NT2/D1 (cell line): ENCODE data around the gene METRNL.

ENCODE experiments used
- YY1 ChIP-seq: IDR thresholded peaks from 2 replicates; pipeline ENCODE4 v1.6.1; 2011; ENCODE audit not compliant: insufficient read length, insufficient read depth
- ZNF274 ChIP-seq: IDR thresholded peaks from 2 replicates; pipeline ENCODE4 v1.6.1; 2011; ENCODE audit warnings: mild to moderate bottlenecking, low read depth, low read length

DNA sequence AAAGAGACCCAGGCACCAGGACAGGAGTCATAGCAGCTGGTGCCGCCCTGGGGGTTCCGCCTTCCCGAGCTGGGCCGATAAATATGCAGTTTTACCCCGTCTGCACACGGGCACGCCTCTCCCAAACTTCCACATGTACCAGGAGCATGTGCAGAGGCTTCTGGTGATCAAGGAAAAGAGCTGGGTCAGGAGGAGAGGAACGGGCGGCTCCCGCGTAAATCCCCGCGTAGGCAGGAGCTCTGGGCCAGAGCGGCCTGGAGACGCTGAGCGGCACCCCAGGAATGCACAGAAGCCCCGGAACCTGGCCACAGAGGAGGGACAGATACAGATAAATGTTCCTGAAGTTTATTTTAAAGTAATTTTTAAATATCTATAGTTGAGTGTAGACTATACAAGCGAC lies 46.6 kb upstream of the METRNL start:
- TF ChIP-seq YY1 (no peak), ZNF274 (no peak)
